GM21526 (cell line): ENCODE results near the gene TAX1BP1.

Experiments
- ATAC-seq: cut with Tn5 transposase; IDR thresholded peaks from one replicate; pipeline ENCODE4 v1.9.1; 2021; ENCODE audit warnings: moderate library complexity; ENCODE audit not compliant: unreplicated experiment, low FRiP score

The TAX1BP1 gene

GRCh38 chr7:27873981-27874957, 134.3 kb downstream of the TAX1BP1 start:
- no peak for ATAC-seq

GRCh38 chr7:27875061-27875460, 135.1 kb downstream of the TAX1BP1 start:
- ATAC-seq = no peak

- ATAC-seq = no peak
Measured at GRCh38 chr7:27875832-27876231, 135.9 kb downstream of the TAX1BP1 start.

GRCh38 chr7:27876756-27877155, 136.8 kb downstream of the TAX1BP1 start:
- ATAC-seq = no peak
